ENCODE measurements around the gene IGFL1. TPM values are rescaled to one million over a fixed set of nuclear protein-coding genes. Genes with fewer than 3 reads are reported as not detected.
A peak's percentile ranks its signal among the peaks of the same experiment; 100 is the strongest.

The IGFL1 gene
- total and polyA plus RNA-seq, 10 of the 15 experiments (the other 5 are each of a cell fraction or from before 2014, with no cell fraction given): not detected

DNA sequence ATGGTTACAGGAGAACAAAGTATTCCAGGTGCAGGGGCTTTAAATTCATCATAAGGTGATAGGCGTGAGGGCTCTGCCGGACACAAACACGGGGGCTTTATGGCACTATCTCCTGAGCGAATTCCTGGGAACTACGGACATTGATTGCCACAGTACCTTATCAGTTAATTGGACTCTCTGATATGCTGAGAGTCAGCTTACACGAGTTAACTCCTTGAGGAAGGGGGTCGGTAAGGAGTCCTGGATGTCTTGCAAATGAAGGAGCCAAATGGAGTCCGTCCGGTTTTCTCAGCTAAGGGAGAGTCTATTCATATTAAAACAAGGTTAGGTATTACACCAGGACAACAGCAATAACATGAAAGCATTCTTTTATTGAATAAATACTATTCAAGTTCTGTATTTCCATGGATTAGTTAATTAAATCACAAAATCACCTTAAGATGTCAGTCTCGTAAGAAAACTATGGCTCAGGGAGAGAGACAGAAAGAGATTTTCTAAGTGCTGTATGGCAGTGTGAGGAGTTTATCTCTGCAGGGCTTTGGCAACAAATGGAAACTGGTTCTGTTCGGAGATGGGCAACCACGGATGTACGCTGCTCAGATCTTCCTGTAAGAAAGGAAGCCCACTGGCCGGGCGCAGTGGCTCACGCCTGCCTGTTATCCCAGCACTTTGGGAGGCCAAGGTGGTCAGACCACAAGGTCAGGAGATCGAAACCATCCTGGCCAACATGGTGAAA, 41.1 kb downstream of the IGFL1 start:
- Histone ChIP-seq H3K9me3 (replicated peaks; ENCODE audit: control insufficient read depth, insufficient read depth, low read length) (no peaks in the 10 kb centered on the region), H3K4me3 (no peak overlapping the region), H3K27ac (ENCODE audit: control insufficient read depth, insufficient read depth) (no peak overlapping the region), H3K36me3 (ENCODE audit: control insufficient read depth in 2 of 2, insufficient read depth in 2 of 2, low read length in 1 of 2) (no peaks in the 10 kb centered on the region), H2AFZ (ENCODE audit: control insufficient read depth, low read depth, low read length) (no peak overlapping the region), H3K27me3 (replicated peaks in 1 of 2; ENCODE audit: control insufficient read depth in 2 of 2, insufficient read depth in 2 of 2, low read length in 1 of 2) (no peaks in the 10 kb centered on the region; a peak in 3 of 4 replicates), H3K4me2 (ENCODE audit: control insufficient read depth, insufficient read depth) (no peak overlapping the region), H3K79me2 (ENCODE audit: control insufficient read depth, insufficient read depth, low read length) (no peaks in the 10 kb centered on the region), H3K4me1 (ENCODE audit: control insufficient read depth, insufficient read depth, low read length) (no peaks in the 10 kb centered on the region; the same call in 1 of the 2 replicates), H4K20me1 (ENCODE audit: control insufficient read depth, insufficient read depth) (no peaks in the 10 kb centered on the region), H3K9ac (ENCODE audit: control insufficient read depth, insufficient read depth, low read length) (no peak overlapping the region)
- DNase-seq (ENCODE audit: low read depth, low spot score) (no peak), FAIRE-seq (no peak), ATAC-seq (peak; percentile 30)
- ChIA-PET SMC1A (ENCODE audit: uncharacterized antibody, unreplicated experiment) (no interaction called here), POLR2A (interaction anchor here (0.7 kb wide), 1 partner anchor 189 kb away, joined by 3 read pairs; no protein-coding TSS in a partner anchor), CTCF (interaction anchor here (1.8 kb wide), 1 partner anchor 243 kb away, joined by 8 read pairs; no protein-coding TSS in a partner anchor), RAD21 (ENCODE audit: unreplicated experiment) (no interaction called here)
- intact Hi-C loops (cut with micrococcal nuclease; ENCODE audit: unreplicated experiment): no loop called here
- BruUV-seq (replicated peaks): no TSS peak
- no peak for TF ChIP-seq SMARCA5 (IDR thresholded peaks at IDR 0.05)
- peak in 1 of 2 experiments; percentile 32; a peak in 1 of 4 replicates for TF ChIP-seq BHLHE40 (IDR thresholded peaks at IDR 0.05; ENCODE audit: borderline replicate concordance in 1 of 2, low read depth in 2 of 2, low read length in 1 of 2)
- TF ChIP-seq E4F1 (IDR thresholded peaks at IDR 0.05; ENCODE audit: borderline replicate concordance, partially characterized antibody): no peak
- in situ Hi-C loops (cut with MboI): no loop called here
- 28% methylated on average over 17 of the region's 17 CpGs for WGBS (ENCODE audit: insufficient coverage, insufficient replicate concordance, low lambda C conversion rate, missing lambda C conversion rate)

Measured in GM12878 (cell line).